NCI-H524 (cell line): ENCODE data around the gene THAP7.

ENCODE experiments used
- DNase-seq, 2 experiments: peaks; one replicate each; lab custom pipeline; 2025; lab: John Stamatoyannopoulos, UW

Gene THAP7

DNA sequence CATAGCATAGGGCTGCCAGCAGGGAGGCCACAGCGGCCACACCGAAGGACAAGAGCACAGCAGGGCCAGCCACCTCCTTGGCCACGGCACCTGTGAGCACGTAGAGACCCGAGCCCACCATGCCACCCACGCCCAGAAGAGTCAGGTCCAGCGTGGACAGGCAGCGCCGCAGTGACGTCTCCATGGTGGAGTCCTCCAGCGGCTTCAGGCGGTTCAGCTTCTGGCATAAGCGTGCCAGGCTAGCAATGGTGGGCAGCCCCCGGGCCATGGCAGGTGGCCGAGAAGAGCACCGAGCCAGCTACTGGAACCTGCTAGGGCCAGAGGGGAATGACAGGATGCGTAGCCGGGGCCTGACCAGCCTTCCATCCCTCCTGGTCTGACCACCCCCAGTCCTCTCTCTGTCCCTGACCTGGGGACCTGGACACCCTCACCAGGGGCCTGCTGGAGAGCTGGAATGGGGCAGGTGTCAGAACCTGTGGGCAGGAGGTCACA lies 29.7 kb upstream of the THAP7 start:
- DNase-seq = no peak

DNA sequence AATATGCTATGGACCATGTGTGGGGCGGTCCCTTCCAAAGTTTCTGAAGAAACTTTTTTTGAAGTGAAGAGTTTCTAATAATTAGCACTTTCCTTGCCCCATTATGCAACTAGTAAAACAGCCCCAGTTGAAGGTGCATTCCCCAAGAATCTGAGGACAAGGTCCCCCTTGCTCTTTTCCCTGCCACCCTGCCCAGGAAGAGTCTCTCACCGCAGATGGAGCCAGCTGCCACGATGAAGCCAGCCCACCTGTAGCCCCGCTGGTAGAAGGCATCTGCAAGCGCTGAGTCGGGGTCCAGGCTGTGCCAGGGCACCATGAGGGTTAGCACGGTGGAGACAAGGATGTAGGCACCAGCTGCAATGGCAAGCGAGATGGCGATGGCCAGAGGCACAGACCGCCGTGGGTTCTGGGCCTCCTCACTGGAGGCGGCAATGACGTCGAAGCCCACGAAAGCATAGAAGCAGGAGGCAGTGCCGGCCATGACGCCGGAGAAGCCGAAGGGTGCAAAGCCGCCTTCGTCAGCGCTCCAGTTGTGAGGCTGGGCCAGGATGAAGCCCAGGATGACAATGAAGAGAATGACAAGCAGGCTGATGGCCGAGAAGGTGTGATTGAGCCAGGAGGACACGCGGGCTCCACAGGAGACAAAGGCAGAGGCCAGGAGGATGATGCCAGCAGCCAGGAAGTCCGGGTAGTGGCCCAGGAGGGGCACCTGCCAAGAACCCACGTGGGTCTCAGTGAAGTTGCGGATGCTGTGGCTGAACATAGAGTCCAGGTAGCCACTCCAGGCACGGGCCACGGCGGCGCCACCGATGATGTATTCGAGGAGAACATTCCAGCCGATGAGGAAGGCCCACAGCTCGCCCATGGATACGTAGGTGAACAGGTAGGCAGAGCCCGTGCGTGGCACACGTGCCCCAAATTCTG lies 29.0 kb upstream of the THAP7 start:
- DNase-seq = no peak

GRCh38 chr22:21030032-21030431 lies 28.1 kb upstream of the THAP7 start:
- no peak for DNase-seq

DNA sequence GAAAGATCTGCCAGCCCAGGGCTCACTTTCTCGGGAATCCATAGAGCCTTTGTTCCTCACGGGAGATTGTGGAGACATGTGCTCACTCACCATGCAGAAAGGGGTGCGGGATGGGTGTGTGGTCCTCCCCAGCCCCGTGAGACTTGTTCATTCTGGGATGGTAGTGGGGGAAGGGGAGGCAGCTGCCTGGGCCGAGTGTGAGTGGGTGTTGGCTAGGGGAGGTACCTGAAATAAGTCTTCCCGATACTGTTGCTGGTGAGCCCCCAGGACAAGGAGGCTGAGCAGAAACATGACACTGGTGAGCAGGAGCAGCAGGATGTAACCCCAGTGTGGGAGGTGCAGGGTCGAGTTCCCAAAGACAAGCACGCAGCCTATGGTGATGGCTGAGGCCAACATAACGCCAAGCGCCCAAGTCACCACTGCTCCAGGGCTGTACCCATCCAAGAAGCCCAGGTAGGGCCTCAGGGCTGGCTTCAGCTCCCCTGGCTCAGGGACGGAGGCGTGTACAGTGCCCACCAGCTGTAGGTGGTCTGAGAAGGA lies 27.6 kb upstream of the THAP7 start:
- peak in 1 of 2 experiments; percentile 52 for DNase-seq

DNA sequence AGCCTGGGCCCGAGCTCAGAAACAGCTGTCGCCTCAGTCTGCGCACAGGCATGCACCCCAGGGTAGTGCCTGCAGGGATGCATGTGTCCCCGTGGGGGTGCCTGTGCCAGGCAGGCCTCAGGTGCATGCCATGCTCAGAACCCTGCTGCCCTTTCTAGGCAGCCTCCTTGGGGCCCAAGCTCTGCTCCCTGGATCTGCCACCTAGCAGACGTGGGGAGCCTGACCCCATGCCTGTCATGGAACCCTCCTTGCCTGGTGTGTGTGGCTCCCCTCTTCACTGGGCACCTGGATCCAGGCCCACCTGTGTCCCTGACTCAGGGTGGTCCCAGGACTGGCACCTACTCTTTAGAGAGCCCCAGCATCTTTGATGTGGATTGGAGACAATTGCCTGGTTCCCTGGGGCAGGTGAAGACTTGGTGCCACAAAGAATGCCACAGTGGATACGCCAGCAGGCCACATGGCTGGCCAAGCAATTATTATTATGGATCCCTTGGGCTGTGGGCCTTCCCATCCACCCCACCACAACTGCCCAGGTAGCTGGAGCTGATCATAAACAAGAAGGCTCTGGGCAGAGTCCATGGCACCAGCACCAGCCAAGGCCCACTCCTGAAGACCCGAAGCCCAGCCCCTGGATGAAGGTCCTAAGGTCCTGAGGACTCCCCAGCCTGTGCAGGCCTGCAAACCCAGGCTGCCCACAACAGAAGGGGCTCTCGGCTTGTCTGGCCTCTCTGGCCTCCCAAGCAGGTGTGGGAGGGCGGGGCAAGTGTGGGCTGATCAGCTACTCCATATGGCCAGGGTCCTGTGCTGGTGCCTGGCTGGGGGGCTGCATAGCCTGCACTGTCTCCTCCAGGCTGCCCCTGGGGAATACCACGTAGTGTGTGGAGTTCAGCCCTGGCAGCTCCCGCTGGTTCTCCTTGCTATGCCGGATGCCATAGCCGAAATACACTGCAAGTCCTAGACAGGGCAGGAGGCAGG lies 26.6 kb upstream of the THAP7 start:
- DNase-seq = peak; percentile 89 to 97

- peak; percentile 76 to 90 for DNase-seq
Observed at GRCh38 chr22:21026783-21027692, 25.1 kb upstream of the THAP7 start.

DNA sequence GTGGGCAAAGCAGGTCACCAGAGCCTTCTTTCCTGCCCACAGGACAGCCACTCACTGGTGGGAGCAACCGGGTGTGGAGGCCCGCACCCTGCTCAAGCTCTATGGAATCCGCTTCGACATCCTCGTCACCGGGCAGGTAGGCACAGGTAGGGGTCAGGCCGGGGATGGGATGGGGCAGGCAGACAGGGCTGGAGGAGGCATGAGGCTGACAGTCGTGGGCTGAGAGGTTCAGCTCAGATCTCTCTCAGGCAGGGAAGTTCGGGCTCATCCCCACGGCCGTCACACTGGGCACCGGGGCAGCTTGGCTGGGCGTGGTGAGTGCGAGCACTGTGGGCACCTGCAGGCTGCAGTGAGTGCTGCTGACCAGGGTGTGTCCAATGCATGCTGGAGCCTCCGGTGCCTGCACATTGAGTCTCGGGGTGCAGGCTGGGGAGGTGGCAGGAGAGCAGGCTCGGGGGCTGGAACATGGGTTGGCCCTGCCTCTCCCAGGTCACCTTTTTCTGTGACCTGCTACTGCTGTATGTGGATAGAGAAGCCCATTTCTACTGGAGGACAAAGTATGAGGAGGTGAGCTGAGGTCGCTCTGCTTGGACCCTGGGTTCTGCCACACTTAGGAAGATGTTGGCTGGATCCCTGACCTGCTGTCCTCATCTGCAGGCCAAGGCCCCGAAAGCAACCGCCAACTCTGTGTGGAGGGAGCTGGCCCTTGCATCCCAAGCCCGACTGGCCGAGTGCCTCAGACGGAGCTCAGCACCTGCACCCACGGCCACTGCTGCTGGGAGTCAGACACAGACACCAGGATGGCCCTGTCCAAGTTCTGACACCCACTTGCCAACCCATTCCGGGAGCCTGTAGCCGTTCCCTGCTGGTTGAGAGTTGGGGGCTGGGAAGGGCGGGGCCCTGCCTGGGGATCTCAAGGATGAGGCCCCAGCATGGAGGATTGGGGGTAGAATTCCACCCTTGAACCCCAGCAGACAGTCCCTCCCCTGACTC lies 24.1 kb upstream of the THAP7 start:
- DNase-seq = no peak

- DNase-seq = no peak
Observed at GRCh38 chr22:21025266-21025665, 23.3 kb upstream of the THAP7 start.

DNA sequence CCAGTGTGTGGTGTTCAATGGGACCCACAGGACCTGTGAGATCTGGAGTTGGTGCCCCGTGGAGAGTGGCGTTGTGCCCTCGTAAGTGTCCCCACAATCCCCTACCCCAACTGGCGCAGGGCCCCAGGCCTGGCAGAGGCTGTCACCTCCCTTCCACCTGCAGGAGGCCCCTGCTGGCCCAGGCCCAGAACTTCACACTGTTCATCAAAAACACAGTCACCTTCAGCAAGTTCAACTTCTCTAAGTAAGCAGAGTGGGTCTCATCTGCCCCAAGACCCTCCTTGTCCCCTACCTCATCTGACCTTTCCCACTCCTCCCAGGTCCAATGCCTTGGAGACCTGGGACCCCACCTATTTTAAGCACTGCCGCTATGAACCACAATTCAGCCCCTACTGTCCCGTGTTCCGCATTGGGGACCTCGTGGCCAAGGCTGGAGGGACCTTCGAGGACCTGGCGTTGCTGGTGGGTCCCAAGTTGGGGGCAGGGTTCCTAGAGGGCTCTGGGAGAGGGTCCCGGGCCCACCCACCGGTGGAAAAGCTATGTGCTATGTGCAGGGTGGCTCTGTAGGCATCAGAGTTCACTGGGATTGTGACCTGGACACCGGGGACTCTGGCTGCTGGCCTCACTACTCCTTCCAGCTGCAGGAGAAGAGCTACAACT lies 21.2 kb upstream of the THAP7 start:
- no peak for DNase-seq

DNA sequence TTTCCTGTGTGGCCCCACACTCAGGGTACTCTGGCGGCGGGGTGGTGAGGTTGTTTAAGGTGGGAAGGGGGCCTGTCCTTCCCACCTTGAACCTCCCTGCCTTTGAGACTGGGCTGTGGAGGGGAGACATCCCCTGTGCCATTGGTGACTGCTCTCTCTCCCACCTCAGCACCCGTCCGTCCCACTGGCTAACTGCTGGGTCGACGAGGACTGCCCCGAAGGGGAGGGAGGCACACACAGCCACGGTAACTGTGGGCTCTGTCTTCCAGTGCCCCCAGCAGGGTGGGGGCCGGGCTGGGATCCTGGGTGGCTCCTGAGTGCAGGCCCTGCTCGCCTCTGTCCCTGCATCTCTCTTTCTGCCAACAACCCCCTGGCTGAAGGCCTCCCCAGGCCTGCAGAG lies 20.6 kb upstream of the THAP7 start:
- DNase-seq = no peak

DNA sequence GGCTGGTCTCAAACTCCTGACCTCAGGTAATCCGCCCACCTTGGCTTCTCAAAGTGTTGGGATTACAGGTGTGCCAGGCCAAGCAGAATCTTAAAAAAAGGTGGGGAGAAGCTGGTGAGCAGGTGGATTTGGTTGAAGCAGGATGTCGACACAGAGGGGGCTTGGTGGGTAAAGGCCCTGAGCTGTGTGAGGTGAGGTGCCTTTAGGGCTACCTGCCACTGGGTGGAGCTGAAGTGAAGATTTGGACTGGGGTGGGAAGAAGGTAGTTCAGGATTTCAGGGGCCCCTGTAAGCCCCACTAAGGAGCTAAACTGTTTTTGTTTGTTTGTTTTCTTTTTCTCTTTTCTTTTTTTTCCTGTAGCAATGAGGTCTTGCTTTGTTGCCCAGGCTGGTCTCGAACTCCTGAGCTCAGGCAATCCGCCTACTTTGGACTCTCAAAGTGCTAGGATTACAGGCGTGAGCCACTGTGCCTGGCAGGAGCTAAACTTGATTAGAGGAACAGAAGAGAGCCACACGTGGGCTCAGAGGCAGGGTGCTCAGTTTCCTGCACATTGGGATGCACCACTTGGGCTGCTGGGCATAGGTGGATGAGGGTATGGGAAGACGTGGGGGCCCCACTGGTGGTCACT lies 19.0 kb upstream of the THAP7 start:
- peak; percentile 24 to 53 for DNase-seq

GRCh38 chr22:21018314-21018713 lies 16.4 kb upstream of the THAP7 start:
- DNase-seq = no peak

GRCh38 chr22:21016644-21017420 lies 14.9 kb upstream of the THAP7 start:
- DNase-seq = no peak

DNA sequence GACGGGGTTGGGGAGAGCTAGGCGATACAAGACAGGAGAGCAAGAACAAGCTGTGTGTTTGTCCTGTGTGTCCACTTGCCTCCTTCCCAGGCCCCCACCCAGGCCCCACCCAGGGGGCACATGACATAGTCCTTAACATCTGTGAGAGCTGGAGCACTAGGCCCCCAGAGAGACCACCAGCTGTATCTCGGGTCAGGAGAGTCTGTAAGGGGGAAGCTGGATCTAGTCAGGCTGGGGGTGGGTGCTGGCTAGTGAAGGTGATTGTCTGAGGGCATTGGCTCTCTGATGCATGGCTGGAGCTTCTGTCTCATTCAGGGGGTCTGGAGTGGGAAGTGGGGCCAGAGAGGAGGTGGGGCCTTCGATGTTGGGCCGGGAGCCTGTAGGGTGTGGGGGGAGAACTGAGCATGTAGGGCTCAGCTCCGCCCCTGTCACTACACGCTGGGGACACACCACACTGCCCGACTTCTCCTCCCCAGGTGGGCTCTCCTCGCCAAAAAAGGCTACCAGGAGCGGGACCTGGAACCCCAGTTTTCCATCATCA lies 13.6 kb upstream of the THAP7 start:
- DNase-seq = peak in 1 of 2 experiments; percentile 57

- DNase-seq = peak; percentile 73 to 81
Observed at GRCh38 chr22:21014726-21015465, 13.0 kb upstream of the THAP7 start, which contains the start of gene P2RX6. P2RX6 (plus strand) TSS chr22:21015165; CDS start chr22:21015175, 10 bp downstream.

- peak; percentile 97 to 99 for DNase-seq
Observed at GRCh38 chr22:21014202-21014725, 12.3 kb upstream of the THAP7 start.
